NCI-H748 (cell line): ENCODE measurements around the gene GLUD1.
"Not testable (repeated sequence)": the region's sequence is repeated elsewhere in the genome, so short reads cannot be mapped to it uniquely, and the experiment has no call there.

Experiments
- DNase-seq: peaks from one replicate; lab custom pipeline; 2025; ENCODE audit not compliant: unreplicated experiment; lab: John Stamatoyannopoulos, UW

Gene GLUD1

GRCh38 chr10:87053577-87054181 is 41.0 kb downstream of the GLUD1 start:
- DNase-seq: no peak

DNA sequence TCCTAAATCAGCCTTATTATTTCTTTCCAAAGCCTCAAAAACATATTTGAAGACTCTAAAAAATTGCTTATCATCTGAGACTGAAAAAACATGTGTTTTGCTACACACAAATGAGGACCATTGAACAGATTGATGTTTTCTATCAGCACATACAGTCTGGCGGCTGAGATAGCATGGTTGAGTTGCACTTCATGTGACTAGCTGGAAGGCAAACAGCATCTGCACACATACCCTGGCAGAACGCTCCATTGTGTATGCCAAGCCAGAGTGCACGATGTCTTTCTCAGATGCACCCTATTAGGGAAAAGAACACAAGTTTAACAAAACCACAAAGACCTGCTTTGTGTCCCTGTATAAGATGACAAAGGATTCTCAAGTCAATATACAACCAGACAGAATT is 41.5 kb downstream of the GLUD1 start:
- no peak for DNase-seq

- DNase-seq: no peak
These were observed 49.2 kb downstream of the GLUD1 start for GRCh38 chr10:87045434-87045938.

DNA sequence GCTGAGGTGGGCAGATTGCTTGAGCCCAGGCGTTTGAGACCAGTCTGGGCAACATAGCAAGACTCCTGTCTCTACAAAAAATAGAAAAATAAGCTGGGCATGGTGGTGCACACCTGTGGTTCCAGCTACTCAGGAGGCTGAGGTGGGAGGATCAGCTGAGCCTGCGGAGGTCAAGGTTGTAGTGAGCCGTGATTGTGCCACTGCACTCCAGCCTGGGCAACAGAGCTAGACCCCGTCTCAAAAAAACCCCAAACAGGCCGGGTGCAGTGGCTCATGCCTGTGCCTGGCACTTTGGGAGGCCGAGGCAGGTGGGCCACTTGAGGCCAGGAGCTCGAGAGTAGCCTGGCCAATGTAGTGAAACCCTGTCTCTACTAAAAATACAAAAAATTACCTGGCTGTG is 51.1 kb downstream of the GLUD1 start:
- not testable (repeated sequence) for DNase-seq

DNA sequence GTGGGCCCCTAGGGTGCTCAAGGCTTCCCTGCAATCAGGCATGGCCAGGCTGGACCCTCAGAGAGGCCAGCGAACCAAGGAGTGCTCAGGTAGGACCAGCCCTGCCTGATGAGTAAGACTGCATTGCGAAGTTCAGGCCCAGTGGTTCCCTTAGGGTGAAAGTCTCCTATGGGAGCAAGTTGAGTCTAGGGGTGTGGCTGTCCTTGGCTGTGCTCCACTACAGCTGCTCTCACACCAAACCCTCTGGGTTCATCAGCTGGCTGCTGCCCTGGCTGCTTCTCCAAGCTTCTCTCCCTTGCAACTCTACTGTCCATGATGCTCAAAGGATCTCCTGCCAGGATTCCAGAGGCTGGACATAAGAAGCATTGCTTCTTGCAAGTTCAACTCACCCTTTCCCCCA is 55.9 kb downstream of the GLUD1 start:
- no peak for DNase-seq

- DNase-seq: peak; percentile 2
These were observed 56.3 kb downstream of the GLUD1 start for GRCh38 chr10:87038286-87038717.

GRCh38 chr10:87036623-87037022 is 58.0 kb downstream of the GLUD1 start:
- DNase-seq: no peak

GRCh38 chr10:87030912-87031635 is 63.6 kb downstream of the GLUD1 start:
- DNase-seq: no peak

GRCh38 chr10:87030419-87030818 is 64.2 kb downstream of the GLUD1 start:
- not testable (repeated sequence) for DNase-seq

- not testable (repeated sequence) for DNase-seq
These were observed 67.7 kb downstream of the GLUD1 start for GRCh38 chr10:87026747-87027508.

DNA sequence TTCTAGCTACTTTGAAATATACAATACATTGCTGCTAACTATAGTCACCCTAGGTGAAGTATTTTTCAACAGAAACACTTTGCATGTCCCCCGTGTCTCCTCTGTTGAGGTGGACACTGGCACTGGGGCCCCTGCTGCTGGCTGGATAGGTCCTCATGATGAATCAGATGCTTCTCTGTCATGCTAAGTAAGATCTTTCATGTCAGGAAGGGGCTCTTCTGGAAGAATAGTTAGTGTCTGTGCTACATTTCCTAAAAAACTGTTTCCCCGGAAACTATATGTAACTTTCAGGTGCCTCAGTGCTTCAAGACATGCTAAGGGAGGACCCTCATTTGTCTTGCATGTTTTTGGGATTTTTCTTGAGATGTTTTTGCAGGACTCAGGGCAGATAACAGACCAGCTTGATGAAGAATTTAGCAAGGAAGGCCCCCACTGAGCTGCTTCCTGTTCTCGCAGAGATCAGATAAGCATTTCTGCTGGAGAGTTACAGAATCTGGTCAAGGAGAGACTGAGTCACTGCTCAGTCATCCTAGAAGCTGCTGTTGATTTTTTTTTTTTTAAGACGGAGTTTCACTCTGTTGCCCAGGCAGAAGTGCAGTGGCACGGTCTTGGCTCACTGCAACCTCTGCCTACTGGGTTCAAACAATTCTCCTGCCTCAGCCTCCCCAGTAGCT is 69.2 kb downstream of the GLUD1 start:
- DNase-seq: not testable (repeated sequence)

DNA sequence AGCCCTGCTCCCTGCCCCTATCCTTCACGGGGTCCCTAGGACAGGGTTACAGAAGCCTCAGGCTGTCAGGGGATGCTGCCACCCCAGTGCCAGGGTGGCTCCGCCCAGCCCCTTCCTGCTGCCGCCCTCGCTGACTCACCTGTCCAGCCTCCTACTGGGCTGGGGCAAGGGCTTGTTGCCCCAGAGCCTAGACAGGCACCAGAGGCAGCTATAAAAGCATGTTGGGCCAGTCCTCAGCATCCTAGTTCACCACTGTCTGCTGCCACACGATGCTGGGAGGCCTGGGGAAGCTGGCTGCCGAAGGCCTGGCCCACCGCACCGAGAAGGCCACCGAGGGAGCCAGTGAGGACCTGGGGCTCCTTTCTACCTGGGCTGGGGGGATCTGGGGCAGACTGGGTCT is 74.6 kb downstream of the GLUD1 start, which contains the start of gene FAM25A:
TSS of gene FAM25A (plus strand) at position 239 of the 400 bp plus-strand sequence. CDS start at position 270, 31 bp downstream.
- DNase-seq: not testable (repeated sequence)

DNA sequence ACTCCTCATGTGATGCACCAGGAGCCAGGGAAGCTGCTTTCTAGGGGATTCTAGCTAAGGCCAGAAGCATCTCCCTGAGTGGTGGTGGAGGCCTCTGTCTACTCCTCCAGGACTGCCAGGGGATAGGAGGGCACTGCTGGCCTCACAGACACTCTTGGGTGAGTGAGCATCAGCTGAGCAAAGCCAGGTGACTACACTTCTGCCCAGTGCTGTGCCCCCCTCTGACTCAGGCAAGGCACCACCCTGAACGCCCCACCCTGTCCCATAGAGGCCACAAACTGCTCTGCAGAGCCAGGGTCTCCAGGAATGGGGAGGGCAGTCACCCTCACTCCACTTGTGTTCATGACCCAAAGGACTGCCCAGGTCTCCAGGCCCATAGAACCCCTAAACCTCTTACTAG is 75.1 kb downstream of the GLUD1 start:
- DNase-seq: not testable (repeated sequence)

- not testable (repeated sequence) for DNase-seq
These were observed 75.6 kb downstream of the GLUD1 start for GRCh38 chr10:87019066-87019465.

DNA sequence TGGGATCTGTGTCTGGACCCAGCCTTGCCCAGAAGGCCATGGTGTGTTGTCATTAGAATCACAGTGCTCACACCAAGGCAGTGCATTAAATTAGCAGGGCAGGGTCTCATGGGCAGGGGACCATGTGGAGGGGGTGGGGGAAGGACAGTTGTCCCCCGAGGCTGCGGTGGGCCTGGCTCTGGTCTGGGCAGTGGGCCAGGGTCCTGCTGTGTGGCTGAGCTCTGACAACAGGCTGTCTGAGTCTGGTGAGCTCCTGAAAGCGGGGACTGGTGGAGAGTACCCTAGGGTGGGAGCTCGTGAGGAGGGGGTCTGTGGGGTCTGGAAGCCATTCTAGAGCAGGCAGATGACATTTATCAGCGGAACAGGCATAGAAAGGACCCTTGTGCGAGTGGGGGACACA is 76.5 kb downstream of the GLUD1 start:
- DNase-seq: not testable (repeated sequence)

- not testable (repeated sequence) for DNase-seq
These were observed 79.5 kb downstream of the GLUD1 start for GRCh38 chr10:87014986-87015716.

DNA sequence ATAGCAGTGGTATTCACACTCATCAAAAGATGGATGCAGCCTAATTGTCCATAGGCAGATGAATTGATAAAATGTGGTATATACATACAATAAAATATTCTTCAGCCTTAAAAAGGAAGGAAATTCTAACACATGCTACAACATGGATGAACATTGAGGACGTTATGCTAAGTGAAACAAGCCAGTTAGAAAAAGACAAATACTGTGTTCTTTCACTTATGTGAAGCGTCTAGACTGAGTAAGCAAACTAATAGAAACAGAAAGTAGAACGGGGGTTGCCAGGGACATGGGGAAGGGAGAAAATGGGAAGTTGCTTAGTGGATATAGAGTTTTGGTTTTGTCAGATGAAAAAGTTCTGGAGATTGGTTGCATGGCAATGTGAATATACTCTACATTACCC is 81.1 kb downstream of the GLUD1 start:
- DNase-seq: not testable (repeated sequence)

DNA sequence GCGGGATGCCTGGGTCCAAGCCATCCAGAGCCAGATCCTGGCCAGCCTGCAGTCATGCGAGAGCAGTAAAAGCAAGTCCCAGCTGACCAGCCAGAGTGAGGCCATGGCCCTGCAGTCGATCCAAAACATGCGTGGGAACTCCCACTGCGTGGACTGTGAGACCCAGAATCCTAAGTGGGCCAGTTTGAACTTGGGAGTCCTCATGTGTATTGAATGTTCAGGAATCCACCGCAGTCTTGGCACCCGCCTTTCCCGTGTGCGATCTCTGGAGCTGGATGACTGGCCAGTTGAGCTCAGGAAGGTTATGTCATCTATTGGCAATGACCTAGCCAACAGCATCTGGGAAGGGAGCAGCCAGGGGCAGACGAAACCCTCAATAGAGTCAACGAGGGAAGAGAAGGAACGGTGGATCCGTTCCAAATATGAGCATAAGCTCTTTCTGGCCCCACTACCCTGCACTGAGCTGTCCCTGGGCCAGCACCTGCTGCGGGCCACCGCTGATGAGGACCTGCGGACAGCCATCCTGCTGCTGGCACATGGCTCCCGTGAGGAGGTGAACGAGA is 85.4 kb downstream of the GLUD1 start:
- not testable (repeated sequence) for DNase-seq

DNA sequence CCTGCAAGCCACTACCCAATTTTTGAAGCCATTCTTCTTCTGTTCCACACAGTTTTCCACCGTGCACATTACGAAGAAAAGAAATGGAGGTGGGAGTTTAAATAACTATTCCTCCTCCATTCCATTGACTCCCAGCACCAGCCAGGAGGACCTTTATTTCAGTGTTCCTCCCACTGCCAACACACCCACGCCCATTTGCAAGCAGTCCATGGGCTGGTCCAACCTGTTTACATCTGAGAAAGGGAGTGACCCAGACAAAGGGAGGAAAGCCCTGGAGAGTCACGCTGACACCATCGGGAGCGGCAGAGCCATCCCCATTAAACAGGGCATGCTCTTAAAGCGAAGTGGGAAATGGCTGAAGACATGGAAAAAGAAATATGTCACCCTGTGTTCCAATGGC is 86.3 kb downstream of the GLUD1 start:
- not testable (repeated sequence) for DNase-seq

DNA sequence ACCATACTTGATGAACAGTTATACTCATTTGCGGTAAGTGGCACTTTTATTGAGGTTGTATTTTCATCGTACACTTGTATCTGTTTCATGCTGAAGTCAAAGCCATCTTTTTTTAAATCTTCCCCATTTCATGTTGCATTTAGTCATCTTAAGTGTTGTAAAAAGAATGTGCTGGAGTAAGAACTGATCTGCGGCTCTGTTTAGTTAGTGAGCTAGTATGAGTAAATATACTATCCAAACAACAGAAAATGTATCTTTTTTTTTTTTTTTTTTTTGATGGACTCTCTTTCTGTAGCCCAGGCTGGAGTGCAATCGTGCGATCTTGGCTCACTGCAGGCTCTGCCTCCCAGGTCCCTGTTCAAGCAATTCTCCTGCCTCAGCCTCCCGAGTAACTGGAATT is 87.0 kb downstream of the GLUD1 start:
- DNase-seq: not testable (repeated sequence)
